Ovary (tissue), 3 donors: ENCODE results near the gene TBC1D32.

Experiments used
- POLR2A ChIP-seq: fragments of 450-650 bp; IDR thresholded peaks from one replicate; pipeline ENCODE4 v1.6.1; 2017; ENCODE audit warnings: antibody characterized with exemption, mild to moderate bottlenecking, moderate library complexity
- TF ChIP-seq, protein P1 (sequence below), 3 donors: fragments of 450-650 bp in 2 of 3; fragments of 200-600 bp in 1 of 3; IDR thresholded peaks; one replicate each; pipeline versions ENCODE4 v1.5.1 to v1.8.0; 2016 to 2022; ENCODE audit warnings: antibody characterized with exemption in 3 of 3, mild to moderate bottlenecking in 1 of 3
- donor health status: DM: no; HTN: no; CAD: no.

DNA sequence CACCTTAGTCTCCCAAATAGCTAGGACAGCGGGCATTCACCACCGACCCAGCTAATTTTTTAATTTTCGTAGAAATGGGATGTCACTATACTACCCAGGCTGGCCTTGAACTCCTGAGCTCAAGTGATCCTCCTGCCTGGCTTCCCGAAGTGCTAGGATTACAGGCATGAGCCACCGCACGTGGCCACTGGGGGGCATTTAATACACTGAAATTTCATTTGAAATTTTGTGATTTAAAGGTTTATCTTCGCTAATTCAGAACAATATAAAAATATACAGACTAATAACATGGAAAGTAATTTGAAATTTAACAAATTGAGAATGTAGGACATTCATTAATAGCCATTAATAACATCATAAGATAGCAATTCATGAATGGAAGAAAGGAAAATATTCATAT lies 20.5 kb upstream of the TBC1D32 start:
- TF ChIP-seq, protein P1, sequence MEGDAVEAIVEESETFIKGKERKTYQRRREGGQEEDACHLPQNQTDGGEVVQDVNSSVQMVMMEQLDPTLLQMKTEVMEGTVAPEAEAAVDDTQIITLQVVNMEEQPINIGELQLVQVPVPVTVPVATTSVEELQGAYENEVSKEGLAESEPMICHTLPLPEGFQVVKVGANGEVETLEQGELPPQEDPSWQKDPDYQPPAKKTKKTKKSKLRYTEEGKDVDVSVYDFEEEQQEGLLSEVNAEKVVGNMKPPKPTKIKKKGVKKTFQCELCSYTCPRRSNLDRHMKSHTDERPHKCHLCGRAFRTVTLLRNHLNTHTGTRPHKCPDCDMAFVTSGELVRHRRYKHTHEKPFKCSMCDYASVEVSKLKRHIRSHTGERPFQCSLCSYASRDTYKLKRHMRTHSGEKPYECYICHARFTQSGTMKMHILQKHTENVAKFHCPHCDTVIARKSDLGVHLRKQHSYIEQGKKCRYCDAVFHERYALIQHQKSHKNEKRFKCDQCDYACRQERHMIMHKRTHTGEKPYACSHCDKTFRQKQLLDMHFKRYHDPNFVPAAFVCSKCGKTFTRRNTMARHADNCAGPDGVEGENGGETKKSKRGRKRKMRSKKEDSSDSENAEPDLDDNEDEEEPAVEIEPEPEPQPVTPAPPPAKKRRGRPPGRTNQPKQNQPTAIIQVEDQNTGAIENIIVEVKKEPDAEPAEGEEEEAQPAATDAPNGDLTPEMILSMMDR (IDR thresholded peaks at IDR 0.05), result no peak
- no peak for TF ChIP-seq POLR2A
